Sigmoid colon (tissue), 4 donors: ENCODE results near the gene FKBP7.

ENCODE experiments used
- EP300 ChIP-seq, 4 donors: sonication (generic); formaldehyde crosslinking; IDR thresholded peaks; one replicate each; pipeline ENCODE4 v1.6.1; 2017; ENCODE audit warnings: antibody characterized with exemption in 4 of 4
- POLR2A ChIP-seq, 2 donors: fragments of 450-650 bp; IDR thresholded peaks; one replicate each; pipeline ENCODE4 v1.6.1; 2016; ENCODE audit warnings: antibody characterized with exemption in 2 of 2, mild to moderate bottlenecking in 2 of 2, moderate library complexity in 2 of 2
- TF ChIP-seq, protein P1 (sequence below), 4 experiments: fragments of 450-650 bp in 3 of 4; fragments of 200-600 bp in 1 of 4; IDR thresholded peaks; one replicate each; pipeline ENCODE4 v1.5.1; 2016 to 2019; ENCODE audit warnings: antibody characterized with exemption in 4 of 4, mild to moderate bottlenecking in 3 of 4, moderate library complexity in 2 of 4

DNA sequence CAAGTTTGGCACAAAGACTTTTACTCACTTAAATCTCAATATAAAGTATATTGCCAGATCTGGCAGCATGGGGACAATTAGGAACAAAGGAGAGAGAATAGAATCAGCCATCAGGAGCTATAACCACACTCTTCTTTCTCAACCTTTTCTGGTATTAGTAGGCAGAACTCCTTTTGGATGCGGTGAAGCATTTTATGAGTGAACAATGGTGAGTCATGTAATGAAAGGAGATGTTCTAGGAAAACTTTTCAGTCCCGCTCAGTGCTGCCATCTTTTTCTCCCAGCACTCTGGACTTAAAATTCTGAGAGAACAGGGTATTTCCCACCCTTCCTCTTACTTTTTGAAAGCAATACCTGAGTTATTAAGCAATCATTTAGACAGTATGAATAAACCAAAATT is 34.1 kb upstream of the FKBP7 start:
- TF ChIP-seq POLR2A (IDR thresholded peaks at IDR 0.05) (no peak), EP300 (IDR thresholded peaks at IDR 0.05) (no peak)
- TF ChIP-seq, protein P1, sequence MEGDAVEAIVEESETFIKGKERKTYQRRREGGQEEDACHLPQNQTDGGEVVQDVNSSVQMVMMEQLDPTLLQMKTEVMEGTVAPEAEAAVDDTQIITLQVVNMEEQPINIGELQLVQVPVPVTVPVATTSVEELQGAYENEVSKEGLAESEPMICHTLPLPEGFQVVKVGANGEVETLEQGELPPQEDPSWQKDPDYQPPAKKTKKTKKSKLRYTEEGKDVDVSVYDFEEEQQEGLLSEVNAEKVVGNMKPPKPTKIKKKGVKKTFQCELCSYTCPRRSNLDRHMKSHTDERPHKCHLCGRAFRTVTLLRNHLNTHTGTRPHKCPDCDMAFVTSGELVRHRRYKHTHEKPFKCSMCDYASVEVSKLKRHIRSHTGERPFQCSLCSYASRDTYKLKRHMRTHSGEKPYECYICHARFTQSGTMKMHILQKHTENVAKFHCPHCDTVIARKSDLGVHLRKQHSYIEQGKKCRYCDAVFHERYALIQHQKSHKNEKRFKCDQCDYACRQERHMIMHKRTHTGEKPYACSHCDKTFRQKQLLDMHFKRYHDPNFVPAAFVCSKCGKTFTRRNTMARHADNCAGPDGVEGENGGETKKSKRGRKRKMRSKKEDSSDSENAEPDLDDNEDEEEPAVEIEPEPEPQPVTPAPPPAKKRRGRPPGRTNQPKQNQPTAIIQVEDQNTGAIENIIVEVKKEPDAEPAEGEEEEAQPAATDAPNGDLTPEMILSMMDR (IDR thresholded peaks at IDR 0.05) = no peak
